Frontal cortex (tissue), 4 donors: Measurements from ENCODE around the gene PDIA3. TPM values are rescaled to one million over a fixed set of nuclear protein-coding genes. Genes with fewer than 3 reads are reported as not detected.
"Not testable (repeated sequence)": the region's sequence is repeated elsewhere in the genome, so short reads cannot be mapped to it uniquely, and the experiment has no call there.

Experiments
- DNase-seq, 2 donors: peaks; one replicate each; pipeline ENCODE4 v3.0.0; 2012; ENCODE audit warnings: low spot score in 2 of 2
- FAIRE-seq: peaks from 2 replicates; lab custom pipeline; 2012; peaks lifted over from hg19 to GRCh38; lab: Jason Lieb, UNC
- total RNA-seq: library from RNA; depleted of rRNA; stranded (reverse); fragments of >200 nt; gene quantifications from one replicate; pipeline ENCODE4 v1.2.3, GENCODE V29; 2014
- donor health status: control.
- donor health status: control.
- donor health status: control.

PDIA3 gene
- total RNA-seq = 34.2 TPM

GRCh38 chr15:43746245-43746902 lies at the start of gene PDIA3:
PDIA3 (plus strand) TSS chr15:43746438; CDS start chr15:43746540, 102 bp downstream.
- DNase-seq = peak; percentile 95 to 96
- not testable (repeated sequence) for FAIRE-seq

GRCh38 chr15:43702174-43702573 lies 44.1 kb upstream of the PDIA3 start:
- FAIRE-seq = no peak
- no peak for DNase-seq

- DNase-seq (no peak), FAIRE-seq (no peak)
Measured at GRCh38 chr15:43702701-43703424, 43.4 kb upstream of the PDIA3 start.

- not testable (repeated sequence) for DNase-seq, FAIRE-seq
Measured at GRCh38 chr15:43710431-43711131, 35.7 kb upstream of the PDIA3 start.

GRCh38 chr15:43723151-43723550 lies 23.1 kb upstream of the PDIA3 start:
- FAIRE-seq (no peak), DNase-seq (no peak)

- FAIRE-seq, DNase-seq: not testable (repeated sequence)
Measured at GRCh38 chr15:43726306-43726705, 19.9 kb upstream of the PDIA3 start.

- not testable (repeated sequence) for FAIRE-seq, DNase-seq
Measured at GRCh38 chr15:43728053-43728725, 18.0 kb upstream of the PDIA3 start.

- no peak for FAIRE-seq
Measured at GRCh38 chr15:43735416-43735815, 10.8 kb upstream of the PDIA3 start.

GRCh38 chr15:43746903-43747309 lies 668 bp downstream of the PDIA3 start:
- DNase-seq, FAIRE-seq: not testable (repeated sequence)

More at GRCh38 chr15:43735416-43735815, 10.8 kb upstream of the PDIA3 start:
- no peak for DNase-seq

GRCh38 chr15:43748376-43748775 lies 2.1 kb downstream of the PDIA3 start:
- no peak for FAIRE-seq

GRCh38 chr15:43749690-43750345 lies 3.6 kb downstream of the PDIA3 start:
- FAIRE-seq = no peak
- DNase-seq = no peak

More at GRCh38 chr15:43748376-43748775, 2.1 kb downstream of the PDIA3 start:
- DNase-seq = no peak

GRCh38 chr15:43751885-43752284 lies 5.6 kb downstream of the PDIA3 start:
- DNase-seq (no peak), FAIRE-seq (no peak)

GRCh38 chr15:43762824-43763223 lies 16.6 kb downstream of the PDIA3 start:
- FAIRE-seq = no peak

GRCh38 chr15:43763819-43764446 lies 17.7 kb downstream of the PDIA3 start:
- no peak for FAIRE-seq
- DNase-seq = no peak

More at GRCh38 chr15:43762824-43763223, 16.6 kb downstream of the PDIA3 start:
- no peak for DNase-seq

- FAIRE-seq (no peak), DNase-seq (peak in 1 of 2 donors; percentile 43)
Measured at GRCh38 chr15:43769584-43770228, 23.5 kb downstream of the PDIA3 start.

GRCh38 chr15:43771816-43772215 lies 25.6 kb downstream of the PDIA3 start:
- FAIRE-seq = no peak
- DNase-seq = no peak

- FAIRE-seq (no peak), DNase-seq (no peak)
Measured at GRCh38 chr15:43772624-43773023, 26.4 kb downstream of the PDIA3 start.

GRCh38 chr15:43774062-43774461 lies 27.8 kb downstream of the PDIA3 start:
- DNase-seq (no peak), FAIRE-seq (no peak)
